Keratinocyte (primary cell): ENCODE results near the gene PARVA.

Experiments
- EZH2 ChIP-seq: IDR thresholded peaks from one replicate; pipeline ENCODE4 v1.6.1; 2012; ENCODE audit warnings: inconsistent platforms, mild to moderate bottlenecking, low read length, moderate library complexity
- TF ChIP-seq, protein P1 (sequence below), 3 experiments: IDR thresholded peaks in 1 of 3; conservative IDR thresholded peaks in 1 of 3; optimal IDR thresholded peaks in 1 of 3; 2 replicates in 2 of 3; 3 replicates in 1 of 3; pipeline versions ENCODE3 to v1.5.1; 2011; ENCODE audit warnings: low read length in 3 of 3, mild to moderate bottlenecking in 3 of 3, moderate library complexity in 2 of 3, control low read depth in 1 of 3, inconsistent platforms in 1 of 3; ENCODE audit not compliant: insufficient read depth in 2 of 3; ENCODE audit errors: extremely low read depth in 1 of 3

DNA sequence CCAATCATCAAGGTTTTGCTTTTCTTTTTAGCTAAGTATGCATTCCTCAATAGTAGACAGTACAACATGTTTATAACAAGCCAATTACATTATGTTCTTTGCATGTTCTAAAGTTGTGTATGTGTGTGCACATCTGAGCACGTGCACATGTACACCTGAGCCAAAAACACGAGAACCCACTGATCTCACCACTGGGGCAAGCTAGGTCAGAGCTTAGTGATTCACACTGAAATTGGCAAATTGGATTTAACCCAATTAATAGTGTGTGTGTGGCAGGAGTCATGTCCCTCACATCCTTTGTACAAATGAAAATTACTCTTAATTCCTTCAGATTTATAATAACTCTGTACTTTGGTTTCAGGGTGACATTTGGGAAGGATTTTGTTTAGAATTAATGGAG is 151.1 kb downstream of the PARVA start:
- TF ChIP-seq, protein P1, sequence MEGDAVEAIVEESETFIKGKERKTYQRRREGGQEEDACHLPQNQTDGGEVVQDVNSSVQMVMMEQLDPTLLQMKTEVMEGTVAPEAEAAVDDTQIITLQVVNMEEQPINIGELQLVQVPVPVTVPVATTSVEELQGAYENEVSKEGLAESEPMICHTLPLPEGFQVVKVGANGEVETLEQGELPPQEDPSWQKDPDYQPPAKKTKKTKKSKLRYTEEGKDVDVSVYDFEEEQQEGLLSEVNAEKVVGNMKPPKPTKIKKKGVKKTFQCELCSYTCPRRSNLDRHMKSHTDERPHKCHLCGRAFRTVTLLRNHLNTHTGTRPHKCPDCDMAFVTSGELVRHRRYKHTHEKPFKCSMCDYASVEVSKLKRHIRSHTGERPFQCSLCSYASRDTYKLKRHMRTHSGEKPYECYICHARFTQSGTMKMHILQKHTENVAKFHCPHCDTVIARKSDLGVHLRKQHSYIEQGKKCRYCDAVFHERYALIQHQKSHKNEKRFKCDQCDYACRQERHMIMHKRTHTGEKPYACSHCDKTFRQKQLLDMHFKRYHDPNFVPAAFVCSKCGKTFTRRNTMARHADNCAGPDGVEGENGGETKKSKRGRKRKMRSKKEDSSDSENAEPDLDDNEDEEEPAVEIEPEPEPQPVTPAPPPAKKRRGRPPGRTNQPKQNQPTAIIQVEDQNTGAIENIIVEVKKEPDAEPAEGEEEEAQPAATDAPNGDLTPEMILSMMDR (optimal IDR thresholded peaks at IDR 0.05 in 1 of 3, IDR thresholded peaks at IDR 0.05 in 1 of 3, conservative IDR thresholded peaks at IDR 0.05 in 1 of 3; ENCODE audit: extremely low read depth in 1 of 3, insufficient read depth in 2 of 3, low read length in 3 of 3): no peak
- TF ChIP-seq EZH2: no peak
